ENCODE results near the gene CRYBG1.

GRCh38 chr6:106360989-106361430 lies 493 bp downstream of the CRYBG1 start:
- TF ChIP-seq CTCF (IDR thresholded peaks at IDR 0.05 in 2 of 3, conservative IDR thresholded peaks at IDR 0.05 in 1 of 3; ENCODE audit: borderline replicate concordance in 1 of 3, insufficient read depth in 1 of 3, low read depth in 2 of 3, low read length in 2 of 3) (no peak), MAX (IDR thresholded peaks at IDR 0.05) (peak; percentile 51; the same call in 1 of the 2 replicates), EZH2phosphoT487 (IDR thresholded peaks at IDR 0.05; ENCODE audit: borderline replicate concordance) (no peak), EGR1 (IDR thresholded peaks at IDR 0.05; ENCODE audit: low read depth) (peak; percentile 53), POLR2AphosphoS5 (IDR thresholded peaks at IDR 0.05; ENCODE audit: low read depth, low read length) (no peak), EZH2 (IDR thresholded peaks at IDR 0.05) (no peak), SP1 (IDR thresholded peaks at IDR 0.05; ENCODE audit: low read depth) (no peak), POLR2A (IDR thresholded peaks at IDR 0.05; ENCODE audit: borderline replicate concordance, extremely low read depth, insufficient read depth, insufficient read length) (no peak)

Measured in HCT116 (cell line).